AG04450 (cell line): Measurements from ENCODE around the gene THEM5. TPM values are rescaled to one million over a fixed set of nuclear protein-coding genes. Genes with fewer than 3 reads are reported as not detected.

Experiments
- CTCF ChIA-PET: fragments of 300-600, 350-600 bp; formaldehyde crosslinking; extraction: SDS; loops from one replicate; lab custom pipeline; 2022; ENCODE audit warnings: antibody characterized with exemption, inconsistent platforms; lab: Charles Lee
- POLR2A ChIA-PET: fragments of 350-600 bp; formaldehyde crosslinking; extraction: SDS; loops from one replicate; lab custom pipeline; 2021; ENCODE audit warnings: antibody characterized with exemption, inconsistent platforms; lab: Yijun Ruan, JAX
- DNase-seq: peaks from one replicate; pipeline ENCODE4 v3.0.0-alpha.2; 2011; ENCODE audit warnings: low read depth, low spot score
- H3K27ac ChIP-seq: one replicate; pipeline ENCODE4 v1.5.1; 2012; ENCODE audit warnings: low read depth, low read length, control low read depth
- H3K27me3 ChIP-seq: one replicate; pipeline ENCODE4 v1.6.0; 2012; ENCODE audit warnings: low read length; ENCODE audit not compliant: control insufficient read depth, insufficient read depth
- H3K4me3 ChIP-seq: 2 replicates; pipeline ENCODE4 v1.5.1; 2011; ENCODE audit warnings: mild to moderate bottlenecking, low read depth, low read length, control low read depth
- H3K9me3 ChIP-seq: 2 replicates; pipeline ENCODE4 v1.5.1; 2012; ENCODE audit warnings: low read length; ENCODE audit not compliant: control insufficient read depth, insufficient read depth
- polyA plus RNA-seq: library from polyadenylated mRNA; depleted of rRNA; stranded (reverse); fragments of >200 nt; gene quantifications from 2 replicates; pipeline ENCODE4 v1.2.3, GENCODE V29; 2011
- TF ChIP-seq, protein P1 (sequence below): IDR thresholded peaks from 2 replicates; pipeline ENCODE4 v1.5.1; 2011; ENCODE audit warnings: low read depth, low read length, control low read depth, inconsistent platforms

Gene THEM5
- polyA plus RNA-seq, 1 experiment = not detected

DNA sequence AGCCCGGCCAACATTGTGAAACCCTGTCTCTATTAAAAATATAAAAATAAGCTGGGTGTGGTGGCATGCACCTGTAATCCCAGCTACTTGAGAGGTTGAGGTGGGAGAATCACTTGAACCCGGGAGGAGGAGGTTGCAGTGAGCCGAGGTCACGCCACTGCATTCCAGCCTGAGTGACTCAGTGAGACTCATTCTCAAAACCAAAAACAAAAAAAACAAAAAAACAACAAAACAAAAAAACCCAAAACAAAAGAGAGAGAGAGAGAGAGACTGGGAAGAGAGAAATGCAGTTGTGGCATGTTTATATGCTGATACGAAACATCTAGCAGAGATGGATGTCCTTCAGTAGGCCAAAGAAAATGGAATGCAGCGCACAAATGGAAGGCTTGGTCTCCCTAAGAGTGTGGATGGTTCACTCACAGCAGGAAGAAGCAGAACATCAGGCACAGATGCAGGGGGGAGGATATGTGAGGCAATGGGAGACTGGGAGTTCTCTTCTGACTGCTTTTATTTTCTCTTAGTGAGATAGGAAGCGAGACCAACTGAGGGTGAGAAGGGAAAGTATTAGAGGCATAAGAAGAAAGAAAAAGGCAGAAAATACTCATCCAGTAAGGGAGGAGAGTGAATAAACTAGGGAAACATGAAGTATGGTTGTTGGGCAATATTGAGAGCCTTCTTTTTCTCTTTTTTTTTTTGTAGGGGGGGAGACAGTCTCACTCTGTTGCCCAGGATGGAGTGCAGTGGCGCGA, 39.8 kb upstream of the THEM5 start:
- no peak overlapping the region for H3K27ac ChIP-seq
- ChIA-PET POLR2A (no interaction called here), CTCF (interaction anchor here (0.6 to 1.2 kb wide), 4 partner anchors 108 to 264 kb away, joined by 3 to 4 read pairs (median 3); no protein-coding TSS in a partner anchor)
- TF ChIP-seq, protein P1, sequence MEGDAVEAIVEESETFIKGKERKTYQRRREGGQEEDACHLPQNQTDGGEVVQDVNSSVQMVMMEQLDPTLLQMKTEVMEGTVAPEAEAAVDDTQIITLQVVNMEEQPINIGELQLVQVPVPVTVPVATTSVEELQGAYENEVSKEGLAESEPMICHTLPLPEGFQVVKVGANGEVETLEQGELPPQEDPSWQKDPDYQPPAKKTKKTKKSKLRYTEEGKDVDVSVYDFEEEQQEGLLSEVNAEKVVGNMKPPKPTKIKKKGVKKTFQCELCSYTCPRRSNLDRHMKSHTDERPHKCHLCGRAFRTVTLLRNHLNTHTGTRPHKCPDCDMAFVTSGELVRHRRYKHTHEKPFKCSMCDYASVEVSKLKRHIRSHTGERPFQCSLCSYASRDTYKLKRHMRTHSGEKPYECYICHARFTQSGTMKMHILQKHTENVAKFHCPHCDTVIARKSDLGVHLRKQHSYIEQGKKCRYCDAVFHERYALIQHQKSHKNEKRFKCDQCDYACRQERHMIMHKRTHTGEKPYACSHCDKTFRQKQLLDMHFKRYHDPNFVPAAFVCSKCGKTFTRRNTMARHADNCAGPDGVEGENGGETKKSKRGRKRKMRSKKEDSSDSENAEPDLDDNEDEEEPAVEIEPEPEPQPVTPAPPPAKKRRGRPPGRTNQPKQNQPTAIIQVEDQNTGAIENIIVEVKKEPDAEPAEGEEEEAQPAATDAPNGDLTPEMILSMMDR = no peak
- no peaks in the 10 kb centered on the region for H3K9me3 ChIP-seq
- no peak for DNase-seq
- H3K27me3 ChIP-seq = no peaks in the 10 kb centered on the region
- no peak overlapping the region for H3K4me3 ChIP-seq

DNA sequence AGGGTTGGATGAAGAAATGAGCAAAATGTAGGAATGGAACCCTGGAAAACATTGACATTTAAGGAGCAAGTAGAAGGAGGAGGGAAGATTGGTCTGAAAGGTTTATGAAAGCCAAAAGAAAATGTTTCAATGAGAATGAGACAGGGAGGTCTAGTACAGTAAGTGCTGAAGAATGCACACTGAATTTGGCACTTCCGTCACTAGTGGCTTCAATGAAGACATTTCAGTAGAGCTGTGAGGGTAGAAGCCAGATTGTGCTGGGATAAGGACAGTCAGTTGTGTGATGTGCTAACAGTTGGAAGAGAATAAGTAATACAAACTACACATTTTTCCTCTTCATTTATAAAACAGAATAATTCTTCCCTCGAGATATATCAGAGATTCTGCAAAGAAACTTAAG, 38.7 kb upstream of the THEM5 start:
- ChIA-PET POLR2A (no interaction called here), CTCF (interaction anchor here (1.2 kb wide), 1 partner anchor 142 kb away, joined by 3 read pairs; no protein-coding TSS in a partner anchor)
- TF ChIP-seq, protein P1 = no peak
- DNase-seq = no peak
- H3K4me3 ChIP-seq = no peak overlapping the region
- no peak overlapping the region for H3K27ac ChIP-seq
- no peaks in the 10 kb centered on the region for H3K27me3 ChIP-seq
- H3K9me3 ChIP-seq = peaks cover under 1% of the 10 kb centered on the region; the same call in 1 of the 2 replicates

DNA sequence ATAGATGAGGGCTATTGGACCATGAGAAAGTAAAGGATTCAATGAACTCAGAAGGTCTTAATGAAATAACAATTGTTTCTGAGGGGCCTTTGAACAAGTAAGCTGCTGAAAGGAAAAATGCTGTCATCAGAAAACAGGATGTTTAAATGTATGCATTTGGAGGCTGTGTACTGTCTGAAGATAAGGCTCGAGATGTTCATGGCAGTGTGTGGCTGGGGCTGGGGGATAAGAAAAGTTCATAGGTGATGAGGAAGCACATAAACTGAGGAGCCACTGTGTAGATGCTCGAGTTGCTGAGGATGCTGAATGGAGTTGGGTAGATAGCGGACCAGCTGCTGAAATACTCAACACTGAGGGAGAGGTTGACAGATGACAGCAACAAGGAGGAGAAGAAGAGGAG, 38.0 kb upstream of the THEM5 start:
- Histone ChIP-seq H3K27ac (no peak overlapping the region), H3K4me3 (no peak overlapping the region)
- CTCF ChIA-PET = interaction anchor here (4.9 kb wide), 1 partner anchor 110 kb away, joined by 41 read pairs; no protein-coding TSS in a partner anchor

DNA sequence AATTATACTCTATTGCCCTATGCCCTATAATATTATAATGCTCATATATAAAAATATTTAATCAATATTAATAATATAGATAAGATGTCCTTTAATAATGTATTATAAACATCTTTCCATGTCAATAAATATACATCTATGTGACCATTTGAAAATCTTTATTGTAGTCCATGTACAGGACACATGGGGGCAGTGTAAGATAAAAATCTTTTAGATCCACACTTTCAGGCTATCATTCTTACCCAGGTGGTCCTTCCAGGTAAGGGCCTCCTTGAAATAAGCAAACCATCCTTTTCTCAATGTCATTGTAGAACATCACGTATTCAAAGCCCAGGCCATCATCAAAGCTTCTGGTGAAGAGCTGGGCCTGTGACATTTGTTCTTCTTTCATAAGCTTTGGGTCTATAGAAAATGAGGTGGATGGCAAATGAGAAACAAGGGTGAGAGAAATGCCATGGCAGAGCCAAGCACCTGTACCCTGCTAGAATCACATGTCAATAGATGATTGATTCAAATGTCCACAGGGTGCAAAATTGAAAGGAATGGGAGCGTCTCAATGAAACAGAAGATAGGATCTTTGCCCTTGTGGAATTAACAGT, 35.6 kb upstream of the THEM5 start:
- H3K4me3 ChIP-seq = no peak overlapping the region
- POLR2A ChIA-PET = no interaction called here
- CTCF ChIA-PET = interaction anchor here (0.9 to 4.9 kb wide), 5 partner anchors 11 to 124 kb away, joined by 3 to 41 read pairs (median 4); no protein-coding TSS in a partner anchor
- no peak overlapping the region for H3K27ac ChIP-seq
- no peak for DNase-seq
- TF ChIP-seq, protein P1 = peak; percentile 46
- no peaks in the 10 kb centered on the region for H3K27me3 ChIP-seq
- H3K9me3 ChIP-seq = peaks cover 4% of the 10 kb centered on the region; the same call in 1 of the 2 replicates

More for the DNA sequence above, 38.0 kb upstream of the THEM5 start:
- POLR2A ChIA-PET = no interaction called here
- DNase-seq = no peak
- TF ChIP-seq, protein P1 = no peak
- H3K9me3 ChIP-seq = peaks cover 4% of the 10 kb centered on the region; the same call in 1 of the 2 replicates
- no peaks in the 10 kb centered on the region for H3K27me3 ChIP-seq
